Measurements from ENCODE around the gene POLR3G.

DNA sequence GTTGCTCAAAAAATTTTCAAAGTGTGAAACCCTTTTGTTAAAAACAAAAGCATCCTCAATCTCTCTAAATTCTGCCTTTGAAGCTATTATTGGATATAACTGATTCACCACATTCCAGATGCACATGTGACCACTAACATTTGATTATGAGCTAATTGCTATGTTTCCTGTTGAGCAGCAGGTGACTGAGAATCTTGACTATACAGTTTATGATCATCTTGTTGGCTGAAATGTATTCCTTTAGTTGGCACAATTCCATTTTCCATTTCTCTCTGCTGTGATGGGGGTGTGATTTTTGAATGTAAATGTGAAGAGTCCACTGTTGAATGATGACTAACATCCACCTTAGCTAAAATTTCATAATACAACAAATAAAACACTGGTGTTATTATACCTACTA is 44.0 kb downstream of the POLR3G start:
- TF ChIP-seq, protein P1, sequence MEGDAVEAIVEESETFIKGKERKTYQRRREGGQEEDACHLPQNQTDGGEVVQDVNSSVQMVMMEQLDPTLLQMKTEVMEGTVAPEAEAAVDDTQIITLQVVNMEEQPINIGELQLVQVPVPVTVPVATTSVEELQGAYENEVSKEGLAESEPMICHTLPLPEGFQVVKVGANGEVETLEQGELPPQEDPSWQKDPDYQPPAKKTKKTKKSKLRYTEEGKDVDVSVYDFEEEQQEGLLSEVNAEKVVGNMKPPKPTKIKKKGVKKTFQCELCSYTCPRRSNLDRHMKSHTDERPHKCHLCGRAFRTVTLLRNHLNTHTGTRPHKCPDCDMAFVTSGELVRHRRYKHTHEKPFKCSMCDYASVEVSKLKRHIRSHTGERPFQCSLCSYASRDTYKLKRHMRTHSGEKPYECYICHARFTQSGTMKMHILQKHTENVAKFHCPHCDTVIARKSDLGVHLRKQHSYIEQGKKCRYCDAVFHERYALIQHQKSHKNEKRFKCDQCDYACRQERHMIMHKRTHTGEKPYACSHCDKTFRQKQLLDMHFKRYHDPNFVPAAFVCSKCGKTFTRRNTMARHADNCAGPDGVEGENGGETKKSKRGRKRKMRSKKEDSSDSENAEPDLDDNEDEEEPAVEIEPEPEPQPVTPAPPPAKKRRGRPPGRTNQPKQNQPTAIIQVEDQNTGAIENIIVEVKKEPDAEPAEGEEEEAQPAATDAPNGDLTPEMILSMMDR (IDR thresholded peaks at IDR 0.05) = no peak
- no peak for TF ChIP-seq EP300 (IDR thresholded peaks at IDR 0.05)
- TF ChIP-seq POLR2A (IDR thresholded peaks at IDR 0.05) = no peak
